Esophagus muscularis mucosa (tissue), 4 donors: ENCODE measurements around the gene NRF1. TPM values are rescaled to one million over a fixed set of nuclear protein-coding genes. Genes with fewer than 3 reads are reported as not detected.

Experiments used
- DNase-seq: peaks from one replicate; pipeline ENCODE4 v3.0.0-alpha.2; 2017; ENCODE audit errors: extremely low spot score
- H3K27ac ChIP-seq, 4 donors: fragments of 200-600 bp; sonication (generic); replicated peaks in 1 of 4; 1 replicate in 3 of 4; 2 replicates in 1 of 4; pipeline ENCODE4 v1.5.1; 2016 to 2019; ENCODE audit warnings: mild to moderate bottlenecking in 1 of 4
- H3K27me3 ChIP-seq, 4 donors: fragments of 200-600 bp; sonication (generic); one replicate each; pipeline versions ENCODE4 v1.5.1 to v1.6.0; 2016 to 2019
- H3K36me3 ChIP-seq, 4 donors: fragments of 200-600 bp; sonication (generic); one replicate each; pipeline ENCODE4 v1.5.1; 2016 to 2019
- H3K4me1 ChIP-seq, 4 donors: fragments of 200-600 bp; sonication (generic); one replicate each; pipeline ENCODE4 v1.5.1; 2016 to 2019
- H3K4me3 ChIP-seq, 4 donors: fragments of 200-600 bp; sonication (generic); 1 replicate in 2 of 4; 2 replicates in 2 of 4; pipeline ENCODE4 v1.5.1; 2016 to 2019; ENCODE audit warnings: mild to moderate bottlenecking in 4 of 4, moderate library complexity in 1 of 4
- H3K9me3 ChIP-seq, 4 donors: fragments of 200-600 bp; sonication (generic); 1 replicate in 3 of 4; 2 replicates in 1 of 4; pipeline ENCODE4 v1.5.1; 2016 to 2019
- CTCF ChIP-seq, 3 experiments: fragments of 200-600 bp in 2 of 3; fragments of 450-650 bp in 1 of 3; sonication (generic) in 2 of 3; IDR thresholded peaks; one replicate each; pipeline ENCODE4 v1.5.1; 2017 to 2019; ENCODE audit warnings: antibody characterized with exemption in 3 of 3, mild to moderate bottlenecking in 2 of 3, moderate library complexity in 1 of 3
- EP300 ChIP-seq: sonication (generic); formaldehyde crosslinking; IDR thresholded peaks from one replicate; pipeline ENCODE4 v1.6.1; 2017; ENCODE audit warnings: antibody characterized with exemption
- POLR2A ChIP-seq: fragments of 450-650 bp; IDR thresholded peaks from one replicate; pipeline ENCODE4 v1.6.1; 2017; ENCODE audit warnings: antibody characterized with exemption, moderate library complexity, mild to moderate bottlenecking, low read depth
- POLR2AphosphoS5 ChIP-seq, 2 donors: sonication (generic); formaldehyde crosslinking; IDR thresholded peaks; one replicate each; pipeline ENCODE4 v1.6.1; 2017; ENCODE audit warnings: antibody characterized with exemption in 2 of 2
- WGBS: methylation state at CpG from one replicate; pipeline ENCODE4 v1.1.5; 2018; 5-methylcytosine and 5-hydroxymethylcytosine counted together
- intact Hi-C: fragments of 100-400 bp; cut with DNase I; formaldehyde crosslinking; loops from one replicate; pipeline ENCODE4 v1.15.1; 2023
- total RNA-seq, 4 donors: library from RNA; depleted of rRNA; stranded (reverse); fragments of >200 nt; gene quantifications; one replicate each; pipeline versions ENCODE4 v1.1.0 to v1.2.1, GENCODE V29; 2016

The NRF1 gene
- total RNA-seq, 4 donors from 2014 or later = 8.7 to 19.1 (median 15.9) TPM

- Histone ChIP-seq H3K27me3 (peaks cover 15 to 73% (median 29%) of the 10 kb centered on the region in 4 donors), H3K36me3 (no peaks in the 10 kb centered on the region), H3K4me1 (peaks cover 20 to 23% (median 22%) of the 10 kb centered on the region in 4 donors), H3K27ac (no peak overlapping the region), H3K9me3 (peaks cover 0 to 6% (median 0%) of the 10 kb centered on the region in 4 donors), H3K4me3 (no peak overlapping the region)
- intact Hi-C loops = no loop called here
- no peak for DNase-seq
- 93% methylated on average over 5 of the region's 6 CpGs for WGBS
- no peak for TF ChIP-seq POLR2A
- TF ChIP-seq CTCF (IDR thresholded peaks at IDR 0.05) = no peak
- TF ChIP-seq EP300 = no peak
- TF ChIP-seq POLR2AphosphoS5 (IDR thresholded peaks at IDR 0.05) = no peak
These were observed 177.5 kb downstream of the NRF1 start for GRCh38 chr7:129789000-129789399.

GRCh38 chr7:129789652-129790051 is 178.1 kb downstream of the NRF1 start:
- Histone ChIP-seq H3K9me3 (peaks cover 0 to 6% (median 0%) of the 10 kb centered on the region in 4 donors), H3K36me3 (no peaks in the 10 kb centered on the region), H3K27ac (no peak overlapping the region), H3K27me3 (peaks cover 15 to 66% (median 23%) of the 10 kb centered on the region in 4 donors), H3K4me1 (peaks cover 15 to 16% (median 16%) of the 10 kb centered on the region in 4 donors), H3K4me3 (no peak overlapping the region)
- no peak for DNase-seq
- intact Hi-C loops = no loop called here
- TF ChIP-seq POLR2AphosphoS5 (IDR thresholded peaks at IDR 0.05) (no peak), CTCF (IDR thresholded peaks at IDR 0.05) (no peak), POLR2A (no peak), EP300 (no peak)
- 43% methylated on average over 1 of the region's 1 CpG for WGBS

- TF ChIP-seq CTCF (IDR thresholded peaks at IDR 0.05) (no peak), POLR2A (no peak), EP300 (no peak), POLR2AphosphoS5 (IDR thresholded peaks at IDR 0.05) (no peak)
- no peak overlapping the region for H3K4me3 ChIP-seq
- 76% methylated on average over 6 of the region's 6 CpGs for WGBS
- peaks cover 0 to 6% (median 0%) of the 10 kb centered on the region in 4 donors for H3K9me3 ChIP-seq
- H3K27ac ChIP-seq = no peak overlapping the region
- no peak for DNase-seq
- peaks cover 11 to 64% (median 19%) of the 10 kb centered on the region in 4 donors for H3K27me3 ChIP-seq
- intact Hi-C loops = no loop called here
- peaks cover 10 to 12% (median 11%) of the 10 kb centered on the region in 4 donors for H3K4me1 ChIP-seq
- peaks cover 0 to 3% (median 0%) of the 10 kb centered on the region in 4 donors for H3K36me3 ChIP-seq
These were observed 178.6 kb downstream of the NRF1 start for GRCh38 chr7:129790136-129790535.

- WGBS = 88% methylated on average over 9 of the region's 9 CpGs
These were observed 181.2 kb downstream of the NRF1 start for GRCh38 chr7:129792721-129793120.

More at GRCh38 chr7:129792721-129793120, 181.2 kb downstream of the NRF1 start:
- Histone ChIP-seq H3K9me3 (no peaks in the 10 kb centered on the region), H3K27ac (no peak overlapping the region), H3K4me3 (no peak overlapping the region), H3K36me3 (peaks cover 0 to 3% (median 0%) of the 10 kb centered on the region in 4 donors), H3K4me1 (no peaks in the 10 kb centered on the region), H3K27me3 (peaks cover 0 to 49% (median 4%) of the 10 kb centered on the region in 4 donors)
- no peak for TF ChIP-seq POLR2A
- no peak for TF ChIP-seq CTCF (IDR thresholded peaks at IDR 0.05)
- TF ChIP-seq EP300 = no peak
- TF ChIP-seq POLR2AphosphoS5 (IDR thresholded peaks at IDR 0.05) = no peak
- intact Hi-C loops = no loop called here
- DNase-seq = no peak
